ENCODE measurements around the gene DNAJC9.

- no peak for TF ChIP-seq POLR2A (IDR thresholded peaks at IDR 0.05)
- TF ChIP-seq CTCF (IDR thresholded peaks at IDR 0.05): no peak
- no peak for TF ChIP-seq POLR2AphosphoS5 (IDR thresholded peaks at IDR 0.05)
Observed at GRCh38 chr10:73205081-73205480, 42.0 kb downstream of the DNAJC9 start.
